K562 (cell line): ENCODE results near the gene CHCHD10. TPM values are rescaled to one million over a fixed set of nuclear protein-coding genes. Genes with fewer than 3 reads are reported as not detected.

Experiments
- ATAC-seq: fragments of 200-7000 bp; cut with Tn5 transposase; 3 replicates; pipeline ENCODE4 v1.9.1; 2020; ENCODE audit warnings: moderate library complexity
- BruUV-seq: library from RNA; stranded (reverse); fragments of 400-500 nt; replicated peaks from 2 replicates; lab custom pipeline; 2021; lab: Mats Ljungman, UMichigan
- CTCF ChIA-PET: fragments of 300-600 bp; formaldehyde crosslinking; extraction: SDS; loops from one replicate; lab custom pipeline; 2021; ENCODE audit warnings: low intra/inter-chr PET ratio; lab: Yijun Ruan, JAX
- POLR2A ChIA-PET: fragments of 300-600, 350-650 bp; sonication (Branson Sonifier 250); formaldehyde crosslinking; extraction: SDS; loops from one replicate; lab custom pipeline; 2021; ENCODE audit warnings: antibody characterized with exemption, inconsistent platforms; lab: Yijun Ruan, JAX
- DNase-seq, 4 experiments: peaks; one replicate each; pipeline versions ENCODE4 v3.0.0 to v3.0.0-alpha.2; 2011 to 2018; ENCODE audit warnings: low spot score in 3 of 4, mixed read lengths in 3 of 4; ENCODE audit errors: extremely low read depth in 1 of 4
- FAIRE-seq: peaks from 2 replicates; lab custom pipeline; 2011; peaks lifted over from hg19 to GRCh38; lab: Jason Lieb, UNC
- H2AFZ ChIP-seq: 2 replicates; pipeline ENCODE4 v1.6.0; 2011; ENCODE audit warnings: low read depth, low read length, control low read depth, inconsistent platforms
- H3K27ac ChIP-seq: fragments of 200-600 bp; 3 replicates; pipeline ENCODE4 v1.8.0; 2011; ENCODE audit warnings: low read depth, mild to moderate bottlenecking, control low read depth, inconsistent platforms, low read length, moderate library complexity, mixed read lengths; ENCODE audit errors: extremely low read depth
- H3K27me3 ChIP-seq, 2 experiments: fragments of 300-600 bp in 1 of 2; 2 replicates in 1 of 2; 3 replicates in 1 of 2; pipeline versions ENCODE4 v1.6.0 to v1.8.0; 2011; ENCODE audit warnings: inconsistent platforms in 2 of 2, low read length in 2 of 2, mild to moderate bottlenecking in 1 of 2, mixed read lengths in 1 of 2, moderate library complexity in 1 of 2; ENCODE audit not compliant: control insufficient read depth in 2 of 2, insufficient read depth in 2 of 2
- H3K36me3 ChIP-seq: fragments of 300-600 bp; 3 replicates; pipeline ENCODE4 v1.8.0; 2011; ENCODE audit warnings: mild to moderate bottlenecking, low read length, inconsistent platforms; ENCODE audit not compliant: control insufficient read depth, insufficient read depth
- H3K4me1 ChIP-seq, 2 experiments: fragments of 200-600 bp in 1 of 2; replicated peaks in 1 of 2; 2 replicates in 1 of 2; 3 replicates in 1 of 2; pipeline versions ENCODE4 v1.5.1 to v1.8.0; 2011; ENCODE audit warnings: inconsistent platforms in 2 of 2, low read length in 2 of 2, mild to moderate bottlenecking in 1 of 2, mixed read lengths in 1 of 2, moderate library complexity in 1 of 2; ENCODE audit not compliant: control insufficient read depth in 2 of 2, insufficient read depth in 2 of 2
- H3K4me2 ChIP-seq: 2 replicates; pipeline ENCODE4 v1.6.1; 2011; ENCODE audit warnings: low read length, control low read depth, inconsistent platforms, mixed read lengths; ENCODE audit not compliant: insufficient read depth
- H3K4me3 ChIP-seq: fragments of 200-600 bp; sonication (generic), shearing (Covaris generic); 2 replicates; pipeline ENCODE4 v1.5.1; 2016; ENCODE audit warnings: control low read depth, inconsistent platforms
- H3K79me2 ChIP-seq: fragments of 200-600 bp; 3 replicates; pipeline ENCODE4 v1.8.0; 2011; ENCODE audit warnings: low read length, inconsistent platforms; ENCODE audit not compliant: control insufficient read depth, insufficient read depth
- H3K9ac ChIP-seq, 2 experiments: 2 replicates each; pipeline versions ENCODE4 v1.6.0 to v1.6.1; 2011; ENCODE audit warnings: low read depth in 2 of 2, low read length in 2 of 2, control low read depth in 1 of 2, inconsistent platforms in 1 of 2, mild to moderate bottlenecking in 1 of 2, mixed read lengths in 1 of 2; ENCODE audit not compliant: insufficient read depth in 1 of 2
- H3K9me1 ChIP-seq: one replicate; pipeline ENCODE4 v1.6.0; 2011; ENCODE audit warnings: inconsistent platforms, mild to moderate bottlenecking, low read length, moderate library complexity; ENCODE audit not compliant: control insufficient read depth, insufficient read depth
- H3K9me3 ChIP-seq: replicated peaks from 2 replicates; pipeline ENCODE4 v1.5.1; 2011; ENCODE audit warnings: low read depth, low read length, inconsistent platforms; ENCODE audit not compliant: control insufficient read depth, insufficient read depth
- H4K20me1 ChIP-seq: replicated peaks from 2 replicates; pipeline ENCODE4 v1.6.1; 2011; ENCODE audit warnings: low read length, inconsistent platforms, mixed read lengths; ENCODE audit not compliant: control insufficient read depth, insufficient read depth
- SRF ChIP-seq, 2 experiments: fragments of 250-450, 450-650 bp in 1 of 2; sonication (Bioruptor Pico) in 1 of 2; sonication (generic) in 1 of 2; formaldehyde crosslinking; IDR thresholded peaks; 2 replicates each; pipeline versions ENCODE4 v1.5.0 to v1.5.1; 2020 to 2022; ENCODE audit warnings: mild to moderate bottlenecking in 1 of 2, missing genetic modification reagents in 1 of 2
- ZNF3 ChIP-seq: fragments of 250-450 bp; sonication (Bioruptor Pico); IDR thresholded peaks from 2 replicates; pipeline ENCODE4 v1.5.0; 2021; ENCODE audit warnings: mild to moderate bottlenecking, moderate library complexity
- ZNF507 ChIP-seq: conservative IDR thresholded peaks from 2 replicates; pipeline ENCODE4 v1.6.1; 2017; ENCODE audit warnings: missing genetic modification characterization, missing compliant biosample characterization
- WGBS: fragments of 100-300 bp; shearing (Covaris generic); methylation state at CpG from one replicate; pipeline ENCODE4 v1.1.6; 2016; ENCODE audit warnings: low coverage, mixed read lengths; ENCODE audit not compliant: insufficient coverage; ENCODE audit errors: missing lambda C conversion rate; 5-methylcytosine and 5-hydroxymethylcytosine counted together
- in situ Hi-C: fragments of 300-500 bp; cut with MboI; formaldehyde crosslinking; loops from 4 replicates; pipeline ENCODE4 v1.15.0; 2018; ENCODE audit warnings: inconsistent platforms, mixed read lengths
- intact Hi-C: fragments of 100-400 bp; cut with micrococcal nuclease; formaldehyde crosslinking; loops from 2 replicates; pipeline ENCODE4 v1.14.2; 2022
- polyA plus RNA-seq, 8 experiments: library from polyadenylated mRNA; depleted of rRNA in 4 of 8; stranded (reverse) in 5 of 8; unstranded in 3 of 8; fragments of >200 nt; fragmentation: Nextera tagmentation in 2 of 8; fragmentation: Illumina TruSeq in 1 of 8; extraction: Ambion mirVana in 2 of 8; extraction: Trizol in 1 of 8; gene quantifications; 2 replicates each; pipeline versions ENCODE4 v1.2.1 to v1.2.3, GENCODE V29; 2011 to 2014; ENCODE audit warnings: inconsistent platforms in 1 of 8, missing spikeins in 1 of 8
- total RNA-seq, 7 experiments: library from RNA; depleted of rRNA in 6 of 7; stranded (reverse); fragments of >200 nt in 6 of 7; fragmentation: Illumina TruSeq in 2 of 7; extraction: Trizol in 2 of 7; gene quantifications; 2 replicates each; pipeline versions ENCODE4 v1.2.1 to v1.2.3, GENCODE V29; 2011 to 2021; ENCODE audit warnings: low replicate concordance in 1 of 7
- TF ChIP-seq, protein P1 (sequence below): fragments of 250-450 bp; sonication (Bioruptor Pico); IDR thresholded peaks from 2 replicates; pipeline ENCODE4 v1.4.0; 2020
- TF ChIP-seq, protein P2 (sequence below): IDR thresholded peaks from 2 replicates; pipeline ENCODE4 v1.6.1; 2011; ENCODE audit not compliant: insufficient read length; ENCODE audit errors: extremely low read depth

The CHCHD10 gene
- total and polyA plus RNA-seq, 9 of the 15 experiments (the other 6 are each of a cell fraction or from before 2014, with no cell fraction given): 15.2 to 292 (median 102) TPM

GRCh38 chr22:23806837-23807236, 39.1 kb upstream of the CHCHD10 start:
- H3K27me3 ChIP-seq: no peaks in the 10 kb centered on the region
- ChIA-PET POLR2A (interaction anchor here (0.6 kb wide), 1 partner anchor 156 kb away, joined by 3 read pairs; no protein-coding TSS in a partner anchor), CTCF (no interaction called here)
- no peak overlapping the region for H3K27ac ChIP-seq
- DNase-seq (no peak), FAIRE-seq (no peak), ATAC-seq (no peak)
- in situ Hi-C loops: no loop called here
- H3K4me2 ChIP-seq: no peak overlapping the region
- H3K4me1 ChIP-seq: no peaks in the 10 kb centered on the region
- H3K9me3 ChIP-seq: no peaks in the 10 kb centered on the region
- H3K4me3 ChIP-seq: no peak overlapping the region
- TF ChIP-seq SRF (CRISPR knock-in tag; IDR thresholded peaks at IDR 0.05) (no peak), ZNF507 (tag) (no peak), ZNF3 (no peak)
- TF ChIP-seq, protein P1, sequence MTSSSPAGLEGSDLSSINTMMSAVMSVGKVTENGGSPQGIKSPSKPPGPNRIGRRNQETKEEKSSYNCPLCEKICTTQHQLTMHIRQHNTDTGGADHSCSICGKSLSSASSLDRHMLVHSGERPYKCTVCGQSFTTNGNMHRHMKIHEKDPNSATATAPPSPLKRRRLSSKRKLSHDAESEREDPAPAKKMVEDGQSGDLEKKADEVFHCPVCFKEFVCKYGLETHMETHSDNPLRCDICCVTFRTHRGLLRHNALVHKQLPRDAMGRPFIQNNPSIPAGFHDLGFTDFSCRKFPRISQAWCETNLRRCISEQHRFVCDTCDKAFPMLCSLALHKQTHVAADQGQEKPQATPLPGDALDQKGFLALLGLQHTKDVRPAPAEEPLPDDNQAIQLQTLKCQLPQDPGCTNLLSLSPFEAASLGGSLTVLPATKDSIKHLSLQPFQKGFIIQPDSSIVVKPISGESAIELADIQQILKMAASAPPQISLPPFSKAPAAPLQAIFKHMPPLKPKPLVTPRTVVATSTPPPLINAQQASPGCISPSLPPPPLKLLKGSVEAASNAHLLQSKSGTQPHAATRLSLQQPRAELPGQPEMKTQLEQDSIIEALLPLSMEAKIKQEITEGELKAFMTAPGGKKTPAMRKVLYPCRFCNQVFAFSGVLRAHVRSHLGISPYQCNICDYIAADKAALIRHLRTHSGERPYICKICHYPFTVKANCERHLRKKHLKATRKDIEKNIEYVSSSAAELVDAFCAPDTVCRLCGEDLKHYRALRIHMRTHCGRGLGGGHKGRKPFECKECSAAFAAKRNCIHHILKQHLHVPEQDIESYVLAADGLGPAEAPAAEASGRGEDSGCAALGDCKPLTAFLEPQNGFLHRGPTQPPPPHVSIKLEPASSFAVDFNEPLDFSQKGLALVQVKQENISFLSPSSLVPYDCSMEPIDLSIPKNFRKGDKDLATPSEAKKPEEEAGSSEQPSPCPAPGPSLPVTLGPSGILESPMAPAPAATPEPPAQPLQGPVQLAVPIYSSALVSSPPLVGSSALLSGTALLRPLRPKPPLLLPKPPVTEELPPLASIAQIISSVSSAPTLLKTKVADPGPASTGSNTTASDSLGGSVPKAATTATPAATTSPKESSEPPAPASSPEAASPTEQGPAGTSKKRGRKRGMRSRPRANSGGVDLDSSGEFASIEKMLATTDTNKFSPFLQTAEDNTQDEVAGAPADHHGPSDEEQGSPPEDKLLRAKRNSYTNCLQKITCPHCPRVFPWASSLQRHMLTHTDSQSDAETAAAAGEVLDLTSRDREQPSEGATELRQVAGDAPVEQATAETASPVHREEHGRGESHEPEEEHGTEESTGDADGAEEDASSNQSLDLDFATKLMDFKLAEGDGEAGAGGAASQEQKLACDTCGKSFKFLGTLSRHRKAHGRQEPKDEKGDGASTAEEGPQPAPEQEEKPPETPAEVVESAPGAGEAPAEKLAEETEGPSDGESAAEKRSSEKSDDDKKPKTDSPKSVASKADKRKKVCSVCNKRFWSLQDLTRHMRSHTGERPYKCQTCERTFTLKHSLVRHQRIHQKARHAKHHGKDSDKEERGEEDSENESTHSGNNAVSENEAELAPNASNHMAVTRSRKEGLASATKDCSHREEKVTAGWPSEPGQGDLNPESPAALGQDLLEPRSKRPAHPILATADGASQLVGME (CRISPR knock-in tag): no peak
- TF ChIP-seq, protein P2, sequence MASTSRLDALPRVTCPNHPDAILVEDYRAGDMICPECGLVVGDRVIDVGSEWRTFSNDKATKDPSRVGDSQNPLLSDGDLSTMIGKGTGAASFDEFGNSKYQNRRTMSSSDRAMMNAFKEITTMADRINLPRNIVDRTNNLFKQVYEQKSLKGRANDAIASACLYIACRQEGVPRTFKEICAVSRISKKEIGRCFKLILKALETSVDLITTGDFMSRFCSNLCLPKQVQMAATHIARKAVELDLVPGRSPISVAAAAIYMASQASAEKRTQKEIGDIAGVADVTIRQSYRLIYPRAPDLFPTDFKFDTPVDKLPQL: no peak
- no peaks in the 10 kb centered on the region for H3K9me1 ChIP-seq
- H3K36me3 ChIP-seq: peaks cover 50% of the 10 kb centered on the region; the same call in 2 of the 3 replicates
- H2AFZ ChIP-seq: no peak overlapping the region
- no peaks in the 10 kb centered on the region for H3K79me2 ChIP-seq
- no peak overlapping the region for H3K9ac ChIP-seq
- H4K20me1 ChIP-seq: no peaks in the 10 kb centered on the region
- BruUV-seq: no TSS peak
- WGBS: no CpG with 5 or more reads among the region's 1 CpG
- intact Hi-C loops: no loop called here
